Lung (tissue), 12 donors: ENCODE measurements around the gene ISM1. TPM values are rescaled to one million over a fixed set of nuclear protein-coding genes. Genes with fewer than 3 reads are reported as not detected.

Source experiments
- ATAC-seq: fragments of 200-7000 bp; cut with Tn5 transposase; one replicate; pipeline ENCODE4 v1.9.1; 2020; ENCODE audit warnings: moderate number of reproducible peaks; ENCODE audit not compliant: insufficient read depth, low FRiP score
- DNase-seq, 3 donors: peaks; one replicate each; pipeline ENCODE4 v3.0.0-alpha.2; 2013 to 2017
- H3K27ac ChIP-seq, 2 donors: one replicate each; pipeline ENCODE4 v1.5.1; 2013; ENCODE audit warnings: mild to moderate bottlenecking in 2 of 2, moderate library complexity in 2 of 2, control low read depth in 1 of 2, inconsistent platforms in 1 of 2, low read depth in 1 of 2, low read length in 1 of 2
- H3K27me3 ChIP-seq, 3 donors: one replicate each; pipeline ENCODE4 v1.5.1; 2013; ENCODE audit warnings: low read length in 2 of 3; ENCODE audit not compliant: control insufficient read depth in 3 of 3, insufficient read depth in 3 of 3
- H3K36me3 ChIP-seq, 4 donors: one replicate each; pipeline ENCODE4 v1.5.1; 2013; ENCODE audit warnings: low read length in 4 of 4, mild to moderate bottlenecking in 1 of 4, moderate library complexity in 1 of 4; ENCODE audit not compliant: control insufficient read depth in 4 of 4, insufficient read depth in 4 of 4
- H3K4me1 ChIP-seq, 5 donors: one replicate each; pipeline ENCODE4 v1.5.1; 2013; ENCODE audit warnings: low read length in 5 of 5, mild to moderate bottlenecking in 2 of 5, moderate library complexity in 1 of 5; ENCODE audit not compliant: control insufficient read depth in 5 of 5, insufficient read depth in 5 of 5
- H3K4me3 ChIP-seq: one replicate; pipeline ENCODE4 v1.5.1; 2013; ENCODE audit warnings: mild to moderate bottlenecking, control low read depth, moderate library complexity
- H3K9ac ChIP-seq, 2 donors: one replicate each; pipeline ENCODE4 v1.5.1; 2013; ENCODE audit warnings: low read length in 2 of 2, control low read depth in 1 of 2; ENCODE audit not compliant: insufficient read depth in 1 of 2
- H3K9me3 ChIP-seq, 4 donors: one replicate each; pipeline ENCODE4 v1.5.1; 2013; ENCODE audit warnings: low read length in 3 of 4, mild to moderate bottlenecking in 1 of 4, moderate library complexity in 1 of 4; ENCODE audit not compliant: control insufficient read depth in 4 of 4, insufficient read depth in 3 of 4
- CTCF ChIP-seq: IDR thresholded peaks from 2 replicates; pipeline ENCODE4 v1.5.1; 2012; ENCODE audit warnings: mild to moderate bottlenecking; ENCODE audit errors: control extremely low read depth, extremely low read depth
- WGBS, 2 donors: extraction: QIAGEN DNeasy Blood & Tissue Kit; methylation state at CpG; one replicate each; pipeline ENCODE4 v1.1.7; 2013; 5-methylcytosine and 5-hydroxymethylcytosine counted together
- polyA plus RNA-seq, 2 donors: library from polyadenylated mRNA; stranded (reverse); fragments of 200-250 nt; gene quantifications; one replicate each; pipeline ENCODE4 v1.2.1, GENCODE V29; 2013
- total RNA-seq, 2 donors: library from RNA; depleted of rRNA in 1 of 2; stranded (reverse); fragments of >200 nt in 1 of 2; gene quantifications; one replicate each; pipeline ENCODE4 v1.2.1, GENCODE V29; 2014 to 2021
- donor health status: control.
- donor health status: control.
- donor health status: Bipolar disorder and iron deficiency.
- donor health status: healthy.
- donor health status: DM: yes; HTN: yes; CAD: no.

ISM1 gene
- total and polyA plus RNA-seq, 4 donors = 1.6 to 13.6 (median 2.9) TPM

- no peak for TF ChIP-seq CTCF
- no peak for DNase-seq
Observed at GRCh38 chr20:13344671-13345070, 123.6 kb downstream of the ISM1 start.

DNA sequence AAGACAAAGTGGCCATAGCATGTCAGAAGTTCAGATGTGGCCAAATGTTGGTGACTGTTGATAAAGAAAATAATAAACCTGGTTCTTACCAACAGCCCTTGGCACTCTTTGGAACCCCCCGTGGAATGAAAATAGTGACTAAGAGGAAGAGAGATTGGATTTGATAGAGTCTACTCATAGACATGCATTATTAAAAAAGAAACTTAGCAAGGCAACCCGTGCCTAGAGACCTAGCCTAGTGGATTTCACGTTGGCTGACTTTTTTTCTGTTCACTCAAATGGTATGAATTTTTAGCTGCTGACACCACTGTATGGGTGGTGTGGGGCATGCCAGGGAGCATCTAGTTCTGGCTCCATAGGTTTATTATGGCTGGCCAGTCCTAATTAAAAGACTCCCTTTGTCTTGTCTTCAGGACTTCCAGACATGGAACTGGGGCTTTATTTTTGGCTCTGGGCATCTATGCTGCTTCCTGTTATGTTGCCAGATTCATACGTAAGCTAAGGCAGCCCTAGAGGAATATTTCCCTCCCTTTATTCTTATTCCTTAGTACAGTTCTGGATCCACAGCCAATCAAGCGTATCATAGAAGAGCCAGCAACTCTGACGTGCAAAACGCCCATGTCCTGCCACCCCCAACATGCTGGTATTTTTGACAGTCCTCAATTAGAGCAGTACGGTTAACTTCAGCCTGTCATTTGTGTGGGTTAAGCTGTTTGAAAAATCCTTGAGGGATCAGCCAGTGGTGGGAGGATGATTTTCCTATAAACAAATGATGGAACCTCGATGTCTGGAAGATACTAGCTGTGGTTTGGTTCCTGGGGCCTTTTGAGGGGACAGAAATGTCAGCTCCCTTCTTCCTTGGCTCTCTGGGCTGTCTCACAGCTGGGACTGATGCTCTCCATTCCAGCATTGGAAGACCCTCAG is 127.5 kb downstream of the ISM1 start:
- TF ChIP-seq CTCF = no peak
- 73 to 80% methylated on average over 9 of the region's 9 CpGs for WGBS, 2 donors
- no peak overlapping the region for H3K27ac ChIP-seq
- ATAC-seq (no peak), DNase-seq (peak in 2 of 3 donors; percentile 39 to 54)
- no peaks in the 10 kb centered on the region for H3K9me3 ChIP-seq
- peaks cover 0 to 5% (median 0%) of the 10 kb centered on the region in 5 donors for H3K4me1 ChIP-seq
- H3K4me3 ChIP-seq = no peak overlapping the region
- no peak overlapping the region for H3K9ac ChIP-seq
- no peaks in the 10 kb centered on the region for H3K36me3 ChIP-seq
- H3K27me3 ChIP-seq = no peaks in the 10 kb centered on the region

More at GRCh38 chr20:13344671-13345070, 123.6 kb downstream of the ISM1 start:
- H3K4me1 ChIP-seq = peaks cover 0 to 26% (median 5%) of the 10 kb centered on the region in 5 donors
- H3K9ac ChIP-seq = no peak overlapping the region
- H3K27me3 ChIP-seq = no peaks in the 10 kb centered on the region
- H3K9me3 ChIP-seq = no peaks in the 10 kb centered on the region
- WGBS, 2 donors = 93 to 94% methylated on average over 9 of the region's 9 CpGs
- no peak overlapping the region for H3K27ac ChIP-seq
- ATAC-seq = no peak
- no peak overlapping the region for H3K4me3 ChIP-seq
- H3K36me3 ChIP-seq = no peaks in the 10 kb centered on the region

DNA sequence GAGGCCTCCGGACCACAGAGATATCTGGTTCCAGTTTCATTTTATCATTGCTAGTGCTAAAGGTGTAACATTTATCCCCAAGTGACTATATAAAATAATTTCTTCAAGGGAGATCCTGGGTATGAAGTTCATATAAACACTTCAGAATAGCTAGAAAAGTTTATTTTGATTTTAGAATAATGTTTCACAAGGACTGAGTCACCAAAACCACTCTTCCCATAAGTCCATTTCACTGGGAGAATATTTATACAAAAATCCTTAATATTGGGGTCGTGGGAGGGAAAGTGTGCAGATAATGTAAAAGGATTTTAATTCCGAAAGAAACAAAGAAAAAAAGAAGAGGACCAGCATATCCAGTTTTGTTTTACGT is 128.1 kb downstream of the ISM1 start:
- no peak overlapping the region for H3K4me3 ChIP-seq
- DNase-seq = no peak
- no peaks in the 10 kb centered on the region for H3K9me3 ChIP-seq
- peaks cover 0 to 5% (median 0%) of the 10 kb centered on the region in 5 donors for H3K4me1 ChIP-seq
- no peak overlapping the region for H3K27ac ChIP-seq
- no peak for TF ChIP-seq CTCF
- no peak overlapping the region for H3K9ac ChIP-seq
- H3K36me3 ChIP-seq = no peaks in the 10 kb centered on the region
- 91 to 92% methylated on average over 4 of the region's 4 CpGs for WGBS, 2 donors
- no peaks in the 10 kb centered on the region for H3K27me3 ChIP-seq
- ATAC-seq = no peak

Other genes starting within 250 kb of the ISM1 start
- gene SPTLC3, start 212.3 kb upstream of the ISM1 start, total RNA-seq = 10 to 100 TPM; 18.9 to 23.2 TPM
- 1 to 10 TPM; 3.0 to 4.8 TPM for gene SPTLC3, start 212.3 kb upstream of the ISM1 start, polyA plus RNA-seq